Activated CD4-positive, alpha-beta T cell treated with anti-CD3 and anti-CD28 coated beads, Interleukin-2, Interleukin-6, amounts not matched to agents 100 ng/mL and 50 ng/mL, durations not matched to agents 16 hours and 8 hours (primary cell): ENCODE results near the gene TXNDC11.

Experiments
- DNase-seq: peaks from one replicate; pipeline ENCODE4 v3.0.0-alpha.2; 2020

The TXNDC11 gene

DNA sequence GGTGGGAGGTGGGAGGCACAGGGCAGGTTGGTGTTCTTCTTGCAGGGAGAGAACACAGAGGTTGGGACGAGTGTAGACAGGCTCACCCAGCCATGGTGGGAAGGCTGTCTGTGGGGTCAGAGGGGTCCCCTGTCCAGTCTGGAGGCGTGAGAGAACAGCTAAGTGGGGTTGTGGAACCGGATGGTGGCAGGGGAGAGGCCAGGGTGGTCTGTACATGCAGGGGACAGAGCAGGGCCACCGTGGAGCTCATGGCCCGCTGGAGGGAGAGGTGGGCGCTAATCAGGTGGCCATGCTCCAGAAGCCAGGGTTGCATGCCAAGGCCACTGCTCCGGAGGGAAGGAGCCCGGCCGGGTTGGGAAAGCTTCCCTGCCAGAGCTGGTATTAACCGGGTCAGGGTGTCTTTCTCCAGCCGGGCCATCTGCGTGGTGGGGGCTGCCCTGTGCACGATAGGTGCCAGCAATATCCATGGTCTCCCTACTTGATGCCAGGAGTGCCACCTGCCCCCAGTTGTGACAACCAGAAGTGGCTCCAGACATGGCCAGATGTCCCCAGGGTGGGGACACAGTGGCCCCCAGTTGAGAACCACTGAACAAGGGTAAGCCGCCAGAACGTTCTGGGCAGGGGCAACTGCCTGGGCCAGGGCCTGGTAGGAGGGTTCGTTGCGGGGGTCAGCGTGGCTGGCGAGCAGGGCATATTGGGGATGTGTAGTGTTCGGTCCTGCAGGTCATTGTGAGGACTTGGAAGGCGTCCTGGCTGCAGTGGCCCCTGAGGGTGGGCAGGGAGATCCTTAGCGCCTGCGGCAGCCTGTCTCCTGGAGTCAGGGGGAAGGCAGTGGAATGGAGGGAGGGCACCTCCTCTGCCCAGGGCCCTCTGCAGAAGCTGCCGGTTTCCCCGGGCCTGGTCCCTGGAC is 69.3 kb downstream of the TXNDC11 start:
- no peak for DNase-seq

DNA sequence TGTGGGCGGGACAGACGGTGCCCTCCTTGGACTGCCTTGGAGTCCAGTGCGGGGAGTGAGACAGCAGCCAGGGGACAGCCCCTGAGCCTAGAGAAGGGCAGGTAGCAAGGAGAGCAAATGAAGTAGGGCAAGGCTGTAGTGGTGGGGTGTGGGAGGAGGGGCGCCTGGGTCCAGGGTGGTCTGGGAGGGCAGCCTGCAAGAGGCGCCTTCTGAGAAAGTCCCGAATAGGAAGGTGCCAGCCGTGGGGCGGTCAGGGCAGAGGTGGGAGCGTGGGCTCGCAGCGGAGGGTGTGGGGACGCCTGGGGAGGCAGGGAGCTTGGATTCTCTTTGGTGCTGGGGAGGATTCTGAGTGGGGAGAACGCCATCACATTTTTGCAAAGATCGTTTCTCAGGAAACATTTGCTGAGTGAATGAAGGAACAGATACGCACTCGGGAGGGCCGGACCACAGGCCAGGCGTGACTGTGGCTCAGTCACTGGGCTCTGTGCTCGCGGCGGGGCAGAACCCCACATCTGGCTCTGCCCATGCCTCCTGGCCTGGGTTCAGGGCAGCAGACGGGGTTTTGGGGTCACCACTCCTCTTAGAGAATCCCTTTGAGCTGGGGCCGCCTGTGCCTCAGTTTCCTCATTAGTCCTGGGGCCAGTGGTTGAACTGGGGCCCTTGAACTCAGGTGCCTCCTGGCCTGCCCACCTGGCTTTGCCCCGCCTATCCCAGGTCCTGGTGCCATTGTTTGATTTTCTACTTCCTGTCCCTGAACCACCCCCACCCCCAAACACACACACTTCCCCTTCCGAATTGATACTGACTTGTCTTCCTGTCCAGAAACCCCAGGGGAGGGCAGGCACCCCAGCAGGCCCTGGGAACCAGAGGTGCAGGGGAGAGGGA is 70.2 kb downstream of the TXNDC11 start:
- peak; percentile 56 for DNase-seq

DNA sequence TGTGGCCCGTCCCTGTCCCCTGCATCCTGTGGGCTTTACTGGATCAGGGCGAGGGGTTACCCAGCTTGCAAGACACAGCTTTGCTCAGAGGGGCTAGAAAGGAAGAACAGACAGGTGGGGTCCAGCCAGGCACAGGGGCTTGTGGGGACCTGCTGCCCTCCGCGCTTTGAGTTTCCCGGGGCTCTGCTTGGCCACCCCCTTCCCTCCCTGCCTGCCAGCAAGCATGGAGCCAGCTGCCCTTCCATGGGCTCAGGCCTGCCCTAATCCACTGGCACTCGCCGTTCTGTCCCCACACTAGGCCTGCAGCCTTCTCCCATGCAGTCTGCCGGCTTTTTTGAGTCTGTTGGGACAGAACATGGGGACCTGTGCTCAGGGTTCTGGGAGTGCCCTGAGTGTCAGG is 71.0 kb downstream of the TXNDC11 start:
- no peak for DNase-seq

DNA sequence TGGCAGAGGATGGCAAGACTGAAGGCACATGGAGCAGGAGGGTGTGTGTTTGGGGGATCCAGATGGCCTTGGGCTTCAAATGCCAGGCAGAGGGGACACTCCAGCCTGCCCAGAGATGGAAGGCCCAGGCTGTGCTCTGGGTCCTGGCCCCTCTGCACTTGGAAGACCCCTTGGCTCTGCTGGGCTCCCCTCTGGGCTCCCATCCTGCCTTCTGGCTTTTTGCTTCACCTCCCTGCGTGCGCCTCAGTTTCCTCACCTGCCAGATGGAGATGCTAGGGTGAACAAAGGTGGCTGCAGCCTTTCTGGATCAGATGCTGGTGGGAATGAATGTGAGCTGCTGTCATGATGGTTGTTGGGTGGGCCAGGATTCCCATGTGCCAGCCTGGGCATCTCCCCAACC is 71.4 kb downstream of the TXNDC11 start:
- no peak for DNase-seq

DNA sequence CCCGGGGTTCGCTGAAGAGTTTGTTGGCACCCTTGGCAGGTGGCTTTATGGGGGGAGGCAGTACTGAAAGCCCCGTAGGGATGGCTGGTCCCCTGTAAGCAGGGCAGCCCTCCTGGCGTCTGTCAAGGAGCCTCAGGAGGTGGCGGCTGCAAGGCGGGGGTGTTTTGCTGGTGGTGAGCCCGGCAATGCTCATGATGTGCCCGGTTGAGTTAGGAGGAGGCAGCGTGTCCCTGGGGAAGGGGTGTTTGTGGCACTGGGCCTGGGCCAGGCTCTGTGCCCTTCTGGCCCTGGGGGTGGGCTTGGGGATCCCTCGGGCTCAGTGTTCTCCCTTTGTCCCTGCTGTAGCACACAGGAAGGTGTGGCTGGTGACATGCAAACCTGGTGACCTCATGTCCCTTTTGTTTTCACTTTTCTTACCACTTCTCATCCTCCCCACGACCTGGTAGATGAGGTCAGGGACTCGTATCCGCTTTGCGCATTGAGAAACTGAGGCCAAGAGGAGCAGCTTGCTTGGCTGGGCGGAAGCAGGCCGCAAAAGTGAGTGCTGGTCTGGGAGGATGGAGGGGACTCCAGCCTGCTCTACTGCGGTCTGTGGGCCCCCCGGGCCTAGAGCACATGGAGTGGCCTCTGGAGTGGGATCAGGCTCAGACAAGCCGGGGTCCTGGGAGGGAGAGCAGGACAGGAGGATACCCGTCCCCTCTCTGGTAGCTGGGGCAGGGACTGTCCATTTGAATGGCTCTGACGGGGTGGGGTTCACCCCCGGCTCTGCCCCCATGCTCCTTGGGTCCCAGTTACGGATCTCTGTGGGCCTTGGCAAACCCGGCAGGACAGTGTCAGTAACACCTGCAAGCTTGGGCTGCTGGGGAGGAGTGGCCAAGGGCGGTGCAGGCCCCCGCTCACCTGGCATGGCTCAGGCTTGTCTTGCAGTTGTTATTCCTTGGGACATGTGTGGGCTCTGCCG is 72.2 kb downstream of the TXNDC11 start:
- DNase-seq = peak; percentile 55

DNA sequence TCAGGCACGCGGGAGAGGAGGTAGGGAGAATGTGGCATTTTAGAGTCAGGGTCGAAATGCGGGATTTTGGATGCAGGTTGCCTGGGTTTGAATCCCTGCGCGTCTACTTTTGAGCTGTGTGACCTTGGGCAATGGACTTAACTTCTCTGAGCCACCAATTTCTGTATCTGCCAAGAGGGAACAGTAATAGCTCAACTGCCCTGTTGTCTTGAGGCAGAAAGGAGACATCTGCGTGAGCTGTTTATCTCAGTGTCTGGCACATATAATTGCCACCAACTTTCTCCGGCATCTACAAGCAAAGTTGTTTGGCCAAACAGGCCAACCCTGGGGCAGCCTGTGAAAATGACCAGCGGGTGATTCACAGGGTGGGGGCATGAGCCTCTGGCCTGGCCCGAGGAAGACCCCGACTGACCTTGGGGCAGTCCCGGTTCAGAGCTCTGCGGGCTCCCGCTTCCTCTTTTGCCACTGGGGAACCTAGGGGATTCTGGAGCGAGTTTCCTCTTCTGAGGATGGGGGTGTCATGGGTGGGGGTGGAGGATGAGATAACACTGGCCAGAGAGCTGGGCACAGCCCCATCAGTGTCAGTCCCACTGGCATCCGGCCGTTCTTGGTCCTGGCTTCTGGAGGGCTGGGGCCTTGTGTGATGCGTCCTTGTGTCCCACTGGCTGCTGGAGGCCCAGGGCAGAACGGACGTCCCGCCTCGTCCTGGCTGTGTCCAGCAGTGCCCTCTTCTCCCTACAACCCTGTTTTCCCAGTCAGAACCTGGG is 73.1 kb downstream of the TXNDC11 start:
- DNase-seq = no peak

DNA sequence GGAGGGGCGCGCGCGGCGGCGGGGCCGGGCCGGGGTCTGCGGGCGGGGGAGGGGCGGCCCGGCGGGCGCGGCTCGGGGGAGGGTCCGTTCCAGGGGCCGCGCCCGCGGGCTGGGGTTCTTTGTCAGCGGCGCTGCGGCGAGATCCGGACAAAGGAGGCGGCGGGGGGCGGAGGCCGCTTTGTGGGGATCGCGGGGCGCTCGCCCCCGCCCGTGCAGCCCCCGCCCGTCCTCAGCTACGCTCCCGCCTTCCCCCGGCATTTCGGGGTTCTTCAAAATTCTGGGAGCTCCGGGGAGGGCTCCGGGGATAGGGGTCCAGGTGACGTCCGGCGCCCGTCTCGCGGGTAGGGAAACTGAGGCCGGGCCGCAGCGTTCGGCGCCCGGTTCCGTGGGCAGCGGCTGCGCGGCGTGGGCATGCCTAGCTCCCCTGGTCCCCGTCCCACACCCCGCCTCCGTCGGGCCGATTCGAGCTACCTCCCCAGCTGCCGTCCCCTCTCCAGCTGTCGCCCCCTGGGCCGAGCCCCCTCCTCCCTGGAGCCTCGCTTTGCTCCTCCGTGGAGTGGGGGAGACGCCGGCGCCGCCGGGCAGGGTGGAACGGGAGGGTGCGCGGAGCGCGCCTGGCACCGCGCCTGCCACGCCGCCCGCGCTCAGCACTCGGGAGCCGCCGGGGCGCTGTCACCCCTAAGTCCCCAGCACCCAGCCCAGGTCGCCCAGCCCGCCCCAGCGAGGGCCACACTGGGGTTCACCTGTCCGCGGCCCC is 73.9 kb downstream of the TXNDC11 start:
- DNase-seq = no peak

DNA sequence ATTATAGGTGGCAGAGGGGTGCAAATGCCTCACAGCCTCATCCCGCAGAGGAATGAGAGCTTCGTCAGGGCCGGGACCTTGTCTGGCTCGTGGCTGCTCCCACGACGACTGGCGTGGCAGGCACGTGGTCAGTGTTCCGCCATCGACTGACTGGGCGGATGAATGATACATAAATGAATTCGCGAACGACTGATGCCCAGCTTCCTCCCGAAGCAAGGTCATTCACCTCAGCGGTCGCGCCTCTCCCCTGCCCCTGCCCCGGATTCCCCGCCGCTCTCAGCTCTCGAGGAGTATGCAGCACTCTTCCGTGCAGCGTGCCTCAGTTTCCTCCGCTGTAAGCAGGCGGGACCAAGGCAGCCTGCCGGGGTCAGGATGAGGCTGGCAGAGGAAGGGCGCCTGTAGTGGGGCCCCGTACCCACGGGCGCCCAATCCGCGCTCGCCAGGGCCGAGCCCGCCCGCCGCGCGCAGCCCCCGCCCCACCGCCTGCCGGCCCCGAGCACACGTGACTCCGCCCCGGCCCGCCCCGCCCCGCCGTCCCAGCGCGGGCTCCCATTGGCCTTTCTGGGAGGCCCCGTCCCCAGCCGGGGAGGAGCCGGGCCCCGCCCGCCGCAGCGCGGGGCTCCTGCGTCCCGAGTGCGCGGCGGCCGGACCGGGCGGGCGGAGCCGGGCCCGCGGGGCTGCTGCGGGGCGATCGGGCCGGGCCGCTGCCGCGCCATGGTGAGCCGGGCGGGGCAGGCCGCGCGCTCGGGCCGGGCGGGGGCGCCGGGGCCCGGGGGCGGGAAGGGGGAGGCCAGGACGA is 74.6 kb downstream of the TXNDC11 start, which contains the start of gene SNN:
Gene SNN, plus strand, starts transcription at position 632 of the 799 bp plus-strand sequence. CDS start 7,605 bp downstream, outside the sequence.
- peak; percentile 92 for DNase-seq

DNA sequence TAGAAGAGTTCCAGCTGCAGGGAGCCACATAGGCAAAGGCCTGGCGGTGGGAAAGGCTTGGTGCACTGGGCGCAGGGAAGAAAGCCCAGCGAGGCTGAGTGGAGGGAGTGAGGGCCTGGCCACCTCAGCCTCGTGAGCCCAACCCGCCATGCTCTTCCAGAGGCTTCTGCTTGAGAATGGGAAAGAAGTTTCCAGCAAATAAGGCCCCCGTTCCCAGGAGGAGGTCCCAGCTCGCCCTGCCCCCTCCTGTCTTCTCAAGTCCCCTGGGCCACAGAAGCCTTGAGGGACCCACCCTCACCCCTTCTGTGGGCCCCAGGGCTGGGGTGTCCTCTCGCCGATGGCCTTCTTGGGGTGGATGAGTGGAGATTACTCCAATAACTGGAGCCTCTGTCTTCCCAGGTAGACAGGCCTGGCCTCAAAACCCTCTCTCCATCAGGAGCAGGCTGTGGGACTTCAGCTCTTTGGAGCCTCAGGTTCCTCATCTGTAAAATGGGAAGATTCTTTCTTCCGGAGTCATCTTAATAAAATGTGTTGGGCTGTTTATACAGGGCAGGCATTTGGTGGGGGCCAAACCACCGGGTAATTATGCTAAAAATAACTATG is 75.3 kb downstream of the TXNDC11 start:
- no peak for DNase-seq

DNA sequence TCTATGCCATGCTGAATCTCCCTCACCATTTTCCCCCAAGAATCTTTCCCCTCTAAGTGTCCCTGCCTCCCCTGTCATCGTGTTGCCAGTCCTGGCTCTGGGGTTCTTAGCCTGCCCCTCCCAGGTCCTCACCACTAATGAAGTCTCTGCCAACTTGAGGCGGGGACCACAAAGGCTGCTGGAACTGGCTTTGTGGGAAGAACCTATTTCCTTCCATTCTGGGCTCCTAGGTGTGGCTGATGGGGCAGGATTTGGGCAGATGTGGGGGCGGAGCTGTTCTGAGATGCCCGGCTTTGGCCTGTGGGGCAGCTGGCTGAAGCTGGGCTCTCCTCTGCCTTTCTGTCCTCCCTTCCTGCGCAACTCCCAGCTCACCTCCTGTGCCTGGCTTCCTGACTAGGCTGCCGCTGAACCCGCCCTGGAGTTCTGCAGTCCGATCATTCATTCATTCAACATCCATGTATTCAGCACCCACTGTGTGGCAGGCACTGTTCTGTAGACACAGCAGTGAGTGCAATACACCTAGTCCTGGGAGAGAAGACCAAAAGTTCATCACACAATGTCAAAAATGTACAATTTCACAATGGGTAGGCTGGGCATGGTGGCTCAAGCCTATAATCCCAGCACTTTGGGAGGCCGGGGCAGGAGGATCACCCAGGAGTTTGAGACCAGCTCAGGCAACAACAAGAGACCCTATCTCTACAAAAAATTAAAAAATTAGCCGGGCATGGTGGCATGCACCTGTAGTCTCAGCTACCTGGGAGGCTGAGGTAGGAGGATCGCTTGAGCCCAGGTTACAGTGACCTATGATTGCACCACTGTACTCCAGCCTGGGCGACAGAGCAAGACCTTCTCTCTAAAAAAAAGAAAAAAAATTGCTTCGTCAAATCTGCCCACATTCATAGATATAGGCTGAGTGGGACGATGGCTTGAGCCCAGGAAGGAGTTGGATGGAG is 76.3 kb downstream of the TXNDC11 start:
- DNase-seq = no peak

DNA sequence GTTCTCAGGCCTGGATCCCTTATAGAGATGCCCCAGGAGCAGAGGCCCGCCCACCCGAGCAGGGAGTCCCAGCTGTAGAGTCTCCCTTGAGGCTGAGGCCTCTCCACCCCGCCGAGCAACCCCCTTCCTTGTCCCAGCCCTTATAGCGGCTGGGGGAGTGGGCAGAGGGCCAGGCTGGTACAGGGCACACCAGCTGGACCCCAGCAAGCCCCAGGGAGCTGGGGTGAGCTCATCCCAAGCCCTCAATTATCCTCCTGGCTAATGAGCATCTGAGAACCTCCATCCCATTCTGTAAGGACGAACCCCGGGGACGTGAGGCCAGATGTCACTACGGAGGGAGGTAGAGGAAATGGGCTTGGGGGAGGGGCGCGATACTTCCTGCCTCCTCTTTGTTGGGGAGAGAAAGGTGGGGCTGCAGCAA is 77.6 kb downstream of the TXNDC11 start:
- DNase-seq = no peak

DNA sequence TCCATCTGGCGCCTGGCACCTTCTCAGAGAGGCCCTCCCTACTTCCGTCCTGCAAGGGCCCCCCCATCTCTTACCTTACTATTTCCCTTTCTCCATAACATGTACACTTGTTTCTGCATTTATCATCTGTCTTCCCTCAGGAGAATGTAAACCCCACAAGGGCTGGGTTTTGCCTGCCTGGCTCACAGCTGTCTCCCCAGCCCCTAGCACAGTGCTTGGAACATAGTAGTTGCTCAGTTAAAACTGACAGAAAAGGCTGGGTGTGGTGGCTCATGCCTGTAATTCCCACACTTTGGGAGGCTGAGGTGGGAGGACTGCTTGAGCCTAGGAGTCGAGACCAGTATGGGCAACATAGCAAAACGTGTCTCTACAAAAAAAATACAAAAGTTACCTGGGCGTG is 80.1 kb downstream of the TXNDC11 start:
- no peak for DNase-seq

DNA sequence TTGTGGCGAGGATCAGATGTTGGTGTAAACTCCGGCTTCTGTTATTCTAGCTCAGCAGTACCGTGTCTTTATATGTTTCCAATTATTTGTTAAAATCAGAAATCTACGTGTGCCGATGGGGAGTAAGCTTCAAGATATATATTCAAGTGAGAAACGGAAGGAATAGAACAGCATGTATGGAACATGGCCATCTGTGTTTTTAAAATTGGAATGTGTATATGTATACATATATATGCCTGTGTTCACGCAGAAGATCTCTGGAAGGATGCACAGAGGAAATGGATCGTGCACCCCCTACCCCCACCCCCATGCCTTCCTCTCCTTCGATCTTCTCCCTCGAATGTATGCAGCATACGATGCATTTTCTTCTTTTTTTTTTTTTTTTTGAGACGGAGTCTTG is 82.1 kb downstream of the TXNDC11 start:
- DNase-seq = no peak

DNA sequence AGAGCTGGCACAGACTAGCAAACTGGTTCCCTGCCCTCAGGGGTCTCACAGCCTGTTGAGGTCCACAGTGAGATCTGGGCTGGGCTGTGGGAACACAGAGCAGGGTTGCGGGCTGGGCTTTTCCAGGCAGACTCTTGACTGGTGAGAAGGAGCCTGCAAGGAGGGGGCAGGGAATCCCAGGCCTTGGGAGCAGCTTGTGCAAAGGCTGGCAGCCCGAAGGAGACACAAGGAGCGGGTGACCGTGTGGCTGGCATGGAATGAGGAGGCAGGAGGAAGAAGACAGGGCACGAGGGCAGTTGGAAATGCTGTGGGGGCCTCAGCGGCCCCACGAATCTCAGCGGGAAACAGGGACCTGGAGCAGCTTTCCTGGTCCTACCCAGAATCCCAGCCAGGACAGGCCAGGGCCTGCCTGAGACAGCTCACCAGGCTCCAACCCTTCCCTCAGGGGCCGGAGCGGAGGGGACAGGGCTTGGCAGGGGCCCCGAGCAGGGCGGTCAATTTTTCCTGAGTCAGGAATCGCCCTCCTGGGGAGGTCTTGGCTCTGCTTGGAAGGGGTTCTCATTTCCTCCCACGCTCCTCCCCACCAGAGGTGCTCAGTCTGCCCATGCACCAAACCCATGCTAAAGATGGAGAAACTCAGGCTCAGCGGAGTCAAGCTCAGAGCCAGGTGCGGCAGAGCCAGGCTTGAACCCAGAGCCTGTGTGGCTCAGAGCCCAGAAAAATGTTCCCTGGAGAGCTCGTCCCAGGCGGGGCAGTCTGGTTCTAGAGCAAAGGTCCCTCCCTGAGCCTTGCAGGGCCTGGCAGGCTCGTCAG is 83.6 kb downstream of the TXNDC11 start:
- DNase-seq = no peak

DNA sequence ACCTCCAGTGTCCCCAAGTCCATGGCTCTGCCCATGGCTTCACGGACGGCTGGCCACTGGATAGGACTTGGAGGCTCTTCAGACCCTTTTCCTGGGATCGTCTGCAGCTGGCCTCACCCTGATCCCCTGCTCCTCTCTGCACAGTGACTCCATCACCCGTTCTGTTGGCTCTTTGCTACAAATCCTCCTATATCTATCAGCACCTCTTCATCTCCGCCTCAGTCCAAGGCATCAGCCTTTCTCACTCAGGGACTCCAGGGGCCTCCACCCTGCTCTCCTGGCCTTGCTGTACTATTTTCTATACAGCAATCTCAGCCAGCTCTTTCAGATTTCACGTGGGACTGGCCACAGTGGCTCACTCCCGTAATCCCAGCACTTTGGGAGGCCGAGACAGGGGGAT is 85.1 kb downstream of the TXNDC11 start:
- DNase-seq = no peak

DNA sequence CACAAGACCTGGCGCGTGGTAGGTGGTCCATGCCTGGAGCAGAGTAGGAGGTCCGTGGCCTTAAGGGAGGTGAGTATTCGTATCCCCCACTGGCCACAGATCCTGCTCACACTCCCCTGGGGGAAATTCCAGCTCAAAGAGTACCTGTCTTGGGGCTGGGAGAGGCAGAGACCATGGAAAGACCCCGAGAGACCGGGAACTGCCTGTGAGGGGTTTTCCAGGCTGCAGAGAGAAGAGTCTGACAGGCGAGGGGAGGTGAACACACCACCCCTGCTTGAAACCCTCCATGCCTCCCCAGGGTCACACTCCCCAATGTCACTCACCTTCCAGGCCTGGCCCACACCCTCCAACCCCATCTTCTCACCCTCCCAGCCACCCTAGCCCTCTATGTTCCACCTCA is 87.0 kb downstream of the TXNDC11 start:
- DNase-seq = no peak

DNA sequence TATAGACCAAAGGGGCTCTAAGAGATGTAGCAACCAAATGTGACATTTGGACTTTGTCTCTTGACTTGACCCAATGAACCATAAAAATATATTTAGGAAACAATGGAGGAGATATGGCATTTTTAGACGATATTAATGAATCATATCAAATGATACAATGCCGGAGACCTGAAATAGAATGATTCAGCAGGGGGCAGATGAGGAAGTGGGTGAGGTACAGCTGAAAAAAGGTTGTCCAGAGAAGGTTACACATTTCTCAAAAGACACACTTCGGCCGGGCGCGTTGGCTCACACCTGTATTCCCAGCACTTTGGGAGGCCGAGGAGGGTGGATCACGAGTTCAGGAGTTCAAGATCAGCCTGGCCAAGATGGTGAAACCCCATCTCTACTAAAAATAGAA is 90.9 kb downstream of the TXNDC11 start:
- DNase-seq = no peak
